SK-N-SH treated with all-trans-retinoic acid at 6 μM for 48 hours (cell line): ENCODE results near the gene TEN1.

Experiments used
- ESRRG ChIP-seq: fragments of 250-450 bp; sonication (Bioruptor Pico); IDR thresholded peaks from 2 replicates; pipeline ENCODE4 v1.6.1; 2021; ENCODE audit warnings: mild to moderate bottlenecking
- PATZ1 ChIP-seq: fragments of 250-450 bp; sonication (Bioruptor Pico); IDR thresholded peaks from 2 replicates; pipeline ENCODE4 v1.8.0; 2020; ENCODE audit warnings: mild to moderate bottlenecking, moderate library complexity, borderline replicate concordance
- POU6F1 ChIP-seq: fragments of 250-450 bp; sonication (Bioruptor Pico); IDR thresholded peaks from 2 replicates; pipeline ENCODE4 v1.8.0; 2021; ENCODE audit warnings: low read depth, mild to moderate bottlenecking, moderate library complexity, borderline replicate concordance
- PPARA ChIP-seq: fragments of 250-450 bp; sonication (Bioruptor Pico); IDR thresholded peaks from 2 replicates; pipeline ENCODE4 v1.5.0; 2020; ENCODE audit warnings: mild to moderate bottlenecking, borderline replicate concordance
- RARB ChIP-seq: fragments of 250-450 bp; sonication (Bioruptor Pico); IDR thresholded peaks from 2 replicates; pipeline ENCODE4 v1.8.0; 2021; ENCODE audit warnings: mild to moderate bottlenecking, moderate library complexity
- TCF4 ChIP-seq: fragments of 250-450 bp; sonication (Bioruptor Pico); IDR thresholded peaks from 2 replicates; pipeline ENCODE4 v1.8.0; 2021; ENCODE audit warnings: mild to moderate bottlenecking, moderate library complexity, borderline replicate concordance
- ZC3H10 ChIP-seq: fragments of 250-450 bp; sonication (Bioruptor Pico); IDR thresholded peaks from 2 replicates; pipeline ENCODE4 v1.5.1; 2021; ENCODE audit warnings: mild to moderate bottlenecking, moderate library complexity
- ZNF565 ChIP-seq: fragments of 450-650 bp; formaldehyde crosslinking; conservative IDR thresholded peaks from 2 replicates; pipeline ENCODE4 v1.5.0; 2020; ENCODE audit warnings: low read depth, mild to moderate bottlenecking, moderate library complexity
- ZNF70 ChIP-seq: fragments of 450-650 bp; formaldehyde crosslinking; IDR thresholded peaks from 2 replicates; pipeline ENCODE4 v1.5.0; 2020; ENCODE audit warnings: mild to moderate bottlenecking, moderate library complexity

GRCh38 chr17:76014925-76015261, 35.9 kb downstream of the TEN1 start:
- TF ChIP-seq PPARA: no peak
- no peak for TF ChIP-seq ZC3H10 (CRISPR knock-in tag)
- TF ChIP-seq ZNF70: no peak
- TF ChIP-seq RARB (CRISPR knock-in tag): no peak
- no peak for TF ChIP-seq PATZ1
- no peak for TF ChIP-seq POU6F1
- no peak for TF ChIP-seq ESRRG (CRISPR knock-in tag)
- no peak for TF ChIP-seq ZNF565 (CRISPR knock-in tag)
- TF ChIP-seq TCF4 (CRISPR knock-in tag): no peak
